ENCODE data around the gene ACSL1.
"Not testable (repeated sequence)": the region's sequence is repeated elsewhere in the genome, so short reads cannot be mapped to it uniquely, and the experiment has no call there.

Gene ACSL1

GRCh38 chr4:184839075-184839399, 13.3 kb upstream of the ACSL1 start:
- DNase-seq: not testable (repeated sequence)

GRCh38 chr4:184838249-184839074, 12.7 kb upstream of the ACSL1 start:
- no peak for DNase-seq

- DNase-seq: no peak
Measured at GRCh38 chr4:184836613-184837012, 10.8 kb upstream of the ACSL1 start.

GRCh38 chr4:184833046-184833838, 7.5 kb upstream of the ACSL1 start:
- DNase-seq: no peak

GRCh38 chr4:184831153-184831552, 5.4 kb upstream of the ACSL1 start:
- no peak for DNase-seq

GRCh38 chr4:184826691-184827270, 1.0 kb upstream of the ACSL1 start:
- DNase-seq: no peak

GRCh38 chr4:184825141-184825895, 450 bp downstream of the ACSL1 start:
- no peak for DNase-seq

- DNase-seq: no peak
Measured at GRCh38 chr4:184824776-184825084, 1.0 kb downstream of the ACSL1 start.

- no peak for DNase-seq
Measured at GRCh38 chr4:184824081-184824775, 1.5 kb downstream of the ACSL1 start.

- no peak for DNase-seq
Measured at GRCh38 chr4:184823014-184823413, 2.8 kb downstream of the ACSL1 start.

GRCh38 chr4:184822356-184822755, 3.4 kb downstream of the ACSL1 start:
- DNase-seq: no peak

- no peak for DNase-seq
Measured at GRCh38 chr4:184821242-184821641, 4.5 kb downstream of the ACSL1 start.

- DNase-seq: no peak
Measured at GRCh38 chr4:184819786-184820185, 6.0 kb downstream of the ACSL1 start.

- no peak for DNase-seq
Measured at GRCh38 chr4:184818216-184818564, 7.6 kb downstream of the ACSL1 start.

- no peak for DNase-seq
Measured at GRCh38 chr4:184817494-184818215, 8.1 kb downstream of the ACSL1 start.

GRCh38 chr4:184816962-184817361, 8.8 kb downstream of the ACSL1 start:
- DNase-seq: no peak

- DNase-seq: no peak
Measured at GRCh38 chr4:184815046-184815877, 10.5 kb downstream of the ACSL1 start.

- no peak for DNase-seq
Measured at GRCh38 chr4:184814686-184815045, 11.1 kb downstream of the ACSL1 start.

- no peak for DNase-seq
Measured at GRCh38 chr4:184812651-184813181, 13.1 kb downstream of the ACSL1 start.

- no peak for DNase-seq
Measured at GRCh38 chr4:184812199-184812542, 13.6 kb downstream of the ACSL1 start.
